Hindlimb muscle (tissue), 1 donor: ENCODE measurements around the gene POLR1F. TPM values are rescaled to one million over a fixed set of nuclear protein-coding genes. Genes with fewer than 3 reads are reported as not detected.
A peak's percentile ranks its signal among the peaks of the same experiment; 100 is the strongest.
"Not testable (repeated sequence)": the region's sequence is repeated elsewhere in the genome, so short reads cannot be mapped to it uniquely, and the experiment has no call there.

Experiments
- DNase-seq: peaks from one replicate; pipeline ENCODE4 v3.0.0-alpha.2; 2013
- polyA plus RNA-seq: library from polyadenylated mRNA; unstranded; fragments of 120-200 nt; gene quantifications from one replicate; pipeline ENCODE4 v1.2.1, GENCODE V29; 2013; ENCODE audit not compliant: insufficient read length

The POLR1F gene, protein sequence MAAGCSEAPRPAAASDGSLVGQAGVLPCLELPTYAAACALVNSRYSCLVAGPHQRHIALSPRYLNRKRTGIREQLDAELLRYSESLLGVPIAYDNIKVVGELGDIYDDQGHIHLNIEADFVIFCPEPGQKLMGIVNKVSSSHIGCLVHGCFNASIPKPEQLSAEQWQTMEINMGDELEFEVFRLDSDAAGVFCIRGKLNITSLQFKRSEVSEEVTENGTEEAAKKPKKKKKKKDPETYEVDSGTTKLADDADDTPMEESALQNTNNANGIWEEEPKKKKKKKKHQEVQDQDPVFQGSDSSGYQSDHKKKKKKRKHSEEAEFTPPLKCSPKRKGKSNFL
- polyA plus RNA-seq: 11.7 TPM

DNA sequence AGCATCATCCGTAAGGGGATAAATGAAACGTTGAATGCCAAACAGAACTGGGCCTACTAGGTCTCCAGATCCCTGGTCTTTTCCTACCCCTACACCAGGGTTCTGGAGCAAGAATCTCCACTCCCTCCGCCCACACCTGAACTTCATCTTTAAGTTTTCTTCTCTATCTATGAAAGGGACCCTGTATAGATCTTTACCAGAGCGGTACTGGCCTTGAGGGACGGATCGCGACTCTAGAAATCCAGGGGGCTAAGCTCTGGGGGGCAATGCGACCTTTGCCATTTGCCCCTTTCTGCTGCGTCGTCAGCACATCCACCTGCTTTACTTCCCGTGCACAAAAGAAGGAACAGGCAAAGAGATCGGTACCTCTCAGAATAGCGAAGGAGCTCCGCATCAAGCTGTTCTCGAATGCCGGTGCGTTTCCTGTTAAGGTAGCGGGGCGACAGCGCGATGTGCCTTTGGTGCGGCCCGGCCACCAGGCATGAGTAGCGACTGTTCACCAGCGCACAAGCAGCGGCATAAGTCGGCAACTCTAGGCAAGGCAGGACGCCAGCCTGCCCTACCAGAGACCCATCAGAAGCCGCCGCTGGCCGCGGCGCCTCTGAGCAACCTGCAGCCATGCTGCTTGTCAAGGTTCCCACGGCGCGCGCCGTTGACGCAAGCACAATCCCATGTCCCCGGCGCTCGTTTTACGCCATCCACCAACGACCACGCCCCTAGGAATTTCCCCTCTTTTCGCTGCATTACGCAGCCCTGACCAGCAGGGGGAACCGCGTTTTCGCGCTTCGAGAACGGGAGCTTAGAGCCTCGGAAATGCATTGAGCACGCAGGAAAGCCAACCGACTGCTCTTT lies at the start of gene POLR1F:
TSS of gene POLR1F (minus strand) at position 641 of the 852 bp plus-strand sequence. CDS start at position 620, 21 bp downstream.
- DNase-seq: peak; percentile 97

DNA sequence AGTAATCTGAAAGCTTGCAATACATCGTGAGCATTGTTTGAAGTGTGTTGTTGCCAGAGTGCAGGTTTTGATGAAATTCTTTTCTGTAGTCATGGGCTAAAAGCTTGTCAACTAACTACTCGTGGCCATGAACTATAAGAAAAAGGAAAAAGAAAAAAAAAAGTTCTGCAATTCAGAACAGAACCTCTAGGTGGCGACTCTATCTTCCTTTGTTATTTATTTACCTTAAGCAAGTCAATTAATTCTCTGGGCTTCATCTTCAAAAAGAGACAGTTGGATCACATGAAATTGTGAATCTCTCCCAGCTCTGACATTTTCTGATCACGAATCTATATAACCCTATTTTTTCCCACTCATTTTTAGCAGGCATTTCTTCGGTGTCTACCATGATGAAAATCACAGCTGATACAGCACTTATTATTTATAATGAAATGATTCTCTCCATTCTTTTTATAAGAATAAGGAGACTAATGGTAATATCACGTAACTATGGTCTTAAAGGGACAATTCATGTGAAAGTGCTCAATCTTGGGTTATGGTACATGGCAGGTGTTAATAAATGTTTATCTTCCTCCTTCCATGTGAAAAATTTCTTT lies 45.8 kb upstream of the POLR1F start:
- peak; percentile 4 for DNase-seq

DNA sequence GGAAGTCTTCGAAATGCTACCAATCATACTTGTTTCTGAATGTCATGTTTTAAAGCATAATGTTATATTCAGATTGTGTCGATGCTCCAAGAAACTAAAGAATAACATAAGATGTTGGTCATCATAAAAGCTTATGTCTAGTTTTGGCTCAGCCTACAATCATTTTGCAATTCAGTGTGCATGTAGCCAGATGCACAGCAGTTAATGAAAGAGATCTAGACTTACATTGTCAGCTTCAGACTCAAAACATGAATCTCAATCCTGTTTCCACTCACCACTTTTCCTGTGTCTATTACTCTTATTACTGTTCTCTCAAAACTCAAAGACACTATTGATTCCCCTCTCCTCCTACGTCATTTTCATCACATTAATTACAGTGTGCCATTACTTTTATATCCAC lies 43.2 kb upstream of the POLR1F start:
- DNase-seq: no peak

DNA sequence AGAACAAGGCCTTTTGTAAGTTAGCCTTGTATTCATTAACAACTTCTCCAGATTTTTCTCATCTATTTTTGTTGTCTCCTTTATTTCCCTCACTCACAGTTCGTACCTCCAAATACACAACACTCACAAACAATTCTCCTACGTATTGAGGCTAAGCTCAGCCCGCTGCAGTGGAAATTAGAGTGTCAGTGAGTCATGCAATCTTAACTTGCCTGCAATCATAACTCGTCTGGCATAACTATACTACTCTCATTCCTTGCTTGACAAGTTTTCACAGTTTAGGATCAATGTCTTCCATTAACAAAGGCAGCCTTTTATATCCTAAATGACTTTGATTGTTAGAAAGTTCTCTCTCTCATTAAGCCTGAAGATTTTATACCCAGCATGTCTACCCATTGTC lies 40.8 kb upstream of the POLR1F start:
- no peak for DNase-seq

DNA sequence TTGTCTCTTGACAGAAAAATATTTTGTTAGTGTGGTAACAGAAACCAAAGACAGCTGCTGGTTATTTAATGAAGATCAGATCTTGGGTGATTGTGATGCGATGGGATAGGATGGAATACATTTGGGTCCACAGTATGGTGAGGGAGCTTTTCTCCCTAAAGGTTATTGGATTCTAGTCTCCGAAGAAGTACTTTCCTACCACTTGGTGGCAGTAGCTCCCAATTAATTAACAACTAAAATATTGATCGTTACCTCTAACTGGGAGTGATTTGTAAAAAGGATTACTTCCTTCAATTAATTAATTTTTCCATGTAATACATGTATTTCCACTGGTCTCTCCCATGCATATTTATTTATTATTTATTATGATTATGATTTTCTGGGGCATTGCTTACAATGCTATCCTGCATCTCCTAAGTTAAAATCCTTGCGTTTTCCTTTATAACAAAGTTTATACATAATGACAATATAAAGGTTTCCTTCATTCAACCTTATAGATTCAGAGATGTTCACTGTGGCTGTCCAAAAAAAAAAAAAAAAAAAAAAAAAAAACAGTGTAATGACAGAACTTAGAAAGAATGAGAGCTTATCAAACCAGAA lies 39.0 kb upstream of the POLR1F start:
- peak; percentile 24 for DNase-seq

DNA sequence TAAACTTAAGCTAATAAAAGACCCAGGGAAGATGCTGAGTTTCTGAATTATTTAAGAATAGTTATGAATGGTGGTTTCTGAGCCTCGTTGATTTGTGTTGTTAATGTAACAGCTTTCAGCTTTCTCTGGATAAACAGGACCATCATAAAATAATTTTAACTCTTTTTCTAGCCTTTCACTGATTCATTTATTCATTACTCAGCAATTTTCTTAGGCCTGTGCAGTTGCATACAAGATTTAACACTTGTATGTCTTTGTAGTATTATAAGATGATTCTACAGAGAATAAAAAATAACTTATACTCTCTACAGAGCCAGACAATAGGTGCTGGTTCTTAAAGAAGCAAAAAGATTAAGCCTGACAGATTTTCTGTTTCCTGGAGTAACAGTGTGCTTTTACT lies 35.2 kb upstream of the POLR1F start:
- no peak for DNase-seq

DNA sequence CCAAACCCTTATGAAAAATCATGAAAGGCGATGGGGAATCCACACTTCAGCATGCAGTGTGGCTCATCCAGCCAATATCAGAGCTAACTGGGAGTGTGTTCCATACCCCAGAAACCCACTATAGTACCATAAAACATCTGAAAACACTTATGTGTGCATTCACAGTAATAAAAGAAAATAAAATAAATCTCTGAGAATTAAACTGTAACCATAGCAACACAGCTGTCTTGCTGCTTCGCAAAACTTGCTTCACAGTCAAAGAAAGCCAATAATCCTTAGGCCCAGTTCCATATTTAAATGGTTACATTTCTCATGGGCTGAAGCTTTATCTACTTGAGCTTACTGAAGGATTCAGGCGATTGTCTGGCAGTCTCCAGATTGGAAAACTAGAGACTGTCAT lies 19.9 kb upstream of the POLR1F start:
- DNase-seq: peak; percentile 28

DNA sequence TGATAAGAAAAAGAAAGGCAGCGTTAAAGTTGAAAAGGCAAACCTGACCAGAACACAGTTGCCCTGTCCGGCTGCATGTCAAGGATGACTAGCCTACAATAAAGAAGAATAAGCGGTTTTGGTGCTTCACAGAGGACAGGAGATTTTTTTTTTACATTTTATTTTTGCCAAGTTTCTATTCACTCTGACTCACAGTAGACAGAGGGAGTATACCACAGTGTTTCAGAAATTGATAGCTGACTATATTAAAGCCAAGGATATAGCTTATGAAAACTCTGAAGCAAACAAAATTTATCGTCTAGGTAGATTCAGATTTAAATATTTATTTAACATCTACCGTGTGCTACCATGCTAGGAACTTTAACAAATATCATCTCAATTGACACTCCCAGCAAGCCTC lies 16.9 kb upstream of the POLR1F start:
- no peak for DNase-seq

DNA sequence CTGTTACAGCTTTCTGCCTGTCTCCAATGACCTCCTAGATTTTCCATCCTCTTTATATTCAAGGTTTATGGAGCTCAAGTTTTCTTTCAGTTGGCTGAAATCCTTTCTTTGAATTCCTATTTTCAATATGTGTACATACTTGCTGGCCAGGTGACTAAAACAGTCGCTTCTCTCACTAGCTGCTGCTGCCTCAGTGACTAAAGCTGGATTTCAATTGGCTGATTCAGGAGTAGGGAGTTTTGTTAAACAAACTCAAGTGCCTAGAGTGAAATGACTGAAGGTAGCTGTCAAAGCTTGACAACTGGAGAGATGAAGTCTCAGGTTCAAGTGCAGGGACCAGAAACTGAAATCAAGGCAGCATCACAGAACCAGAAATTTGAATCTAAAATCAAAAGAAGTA lies 6.7 kb upstream of the POLR1F start:
- DNase-seq: no peak

DNA sequence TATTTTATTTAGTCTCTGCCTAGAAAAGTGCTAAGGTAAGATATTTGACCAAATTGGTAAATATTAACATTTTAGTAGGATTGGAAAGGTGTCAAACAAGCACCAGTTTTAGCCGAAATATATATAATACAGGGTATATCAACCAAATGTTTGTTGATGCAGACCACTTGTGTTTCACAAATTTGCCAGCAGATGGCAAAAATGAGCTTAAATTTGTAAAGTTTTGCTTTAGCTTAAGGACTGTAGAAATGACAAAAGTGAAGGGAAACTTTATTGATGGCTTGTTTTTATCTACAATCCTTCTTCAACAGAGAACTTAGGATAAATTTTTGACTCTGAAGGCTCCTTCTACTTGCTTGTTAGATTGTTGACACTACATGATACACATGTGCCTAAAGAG lies 4.8 kb upstream of the POLR1F start:
- peak; percentile 31 for DNase-seq

DNA sequence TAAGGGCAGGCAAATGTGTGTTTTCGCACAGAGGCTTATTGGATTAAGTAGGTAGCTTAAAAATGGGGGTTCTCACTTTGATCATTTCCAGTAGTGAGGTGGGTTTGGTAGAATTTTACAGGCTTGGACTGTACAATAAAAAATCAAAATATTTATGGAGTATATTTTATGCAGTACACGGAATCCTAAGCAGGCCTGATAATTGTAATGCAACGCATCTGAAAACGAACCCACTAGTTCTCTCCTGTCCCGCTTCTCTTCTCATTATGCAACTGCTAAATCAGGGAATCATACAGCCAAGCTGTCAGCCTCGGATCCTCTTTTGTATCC lies 377 bp upstream of the POLR1F start:
- no peak for DNase-seq

DNA sequence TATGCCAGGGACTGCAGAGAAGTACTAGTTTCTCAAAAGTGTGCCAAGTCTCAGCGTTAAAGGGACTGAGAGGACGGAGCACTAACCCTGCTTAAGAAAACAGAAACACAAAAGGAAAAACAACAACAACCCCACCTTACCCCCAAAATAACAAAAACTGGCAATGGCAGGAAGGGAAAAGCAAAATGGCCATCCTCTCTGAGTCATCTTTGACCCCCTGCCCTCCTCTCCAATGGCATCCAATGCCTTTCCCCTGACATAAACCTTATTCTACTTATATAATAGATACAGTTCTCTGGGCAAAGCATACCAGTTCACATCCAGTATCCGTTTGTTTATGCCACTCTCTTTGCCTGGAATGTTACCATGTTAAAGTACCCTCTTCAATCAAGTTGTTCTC lies 1.6 kb downstream of the POLR1F start:
- DNase-seq: no peak

DNA sequence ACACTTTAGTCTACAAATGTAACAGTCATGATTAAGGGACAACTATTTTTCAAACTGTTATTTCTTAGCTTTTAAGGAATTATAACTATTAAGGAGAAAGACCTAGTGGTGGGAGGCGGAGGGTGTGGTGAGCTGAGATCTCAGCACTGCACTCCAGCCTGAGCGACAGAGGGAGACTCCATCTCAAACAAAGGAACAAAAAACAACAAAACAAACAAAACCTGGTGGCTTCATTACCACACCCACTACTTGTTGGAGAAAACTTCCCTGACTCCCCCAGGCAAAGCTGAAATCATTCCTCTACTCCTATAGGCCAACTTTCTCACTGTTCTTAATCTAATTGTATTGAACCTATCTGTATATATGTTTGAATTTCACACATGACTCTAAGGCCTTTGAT lies 3.2 kb downstream of the POLR1F start:
- DNase-seq: no peak

DNA sequence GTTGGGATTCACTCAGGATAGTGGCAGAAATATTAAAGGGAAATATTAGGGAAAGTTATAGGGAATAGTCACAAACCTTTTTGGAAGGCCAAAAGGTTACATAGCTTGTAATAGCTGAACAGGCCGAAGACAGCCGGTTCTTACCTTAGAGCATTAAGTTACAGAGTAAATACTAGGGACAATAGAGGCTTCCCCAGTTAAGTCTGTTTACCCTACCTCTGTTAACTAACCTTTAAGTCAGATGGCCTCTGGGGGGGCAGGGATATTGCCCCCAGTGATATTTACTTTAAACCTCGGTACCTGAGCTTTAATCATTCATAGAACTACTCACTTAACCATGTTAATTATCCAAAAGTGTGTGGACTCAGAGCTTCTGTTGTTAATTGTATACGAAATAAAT lies 7.4 kb downstream of the POLR1F start:
- no peak for DNase-seq

DNA sequence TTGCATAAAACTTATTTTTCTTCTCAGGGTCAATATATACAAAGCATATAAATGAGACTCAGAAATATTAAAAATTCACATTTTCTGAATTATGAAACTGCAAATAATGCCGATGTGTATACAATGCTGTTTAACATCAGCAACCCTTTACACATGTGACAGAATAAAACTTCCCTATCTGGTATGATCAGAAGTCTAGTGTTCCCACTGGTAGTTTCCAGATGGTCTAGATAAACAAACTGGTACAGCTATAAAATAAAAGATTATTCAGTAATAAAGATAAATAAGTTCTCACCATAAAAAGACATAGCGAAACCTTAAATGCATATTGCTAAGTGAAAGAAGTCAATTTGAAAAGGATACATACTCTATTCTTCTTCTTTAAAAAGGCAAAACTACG lies 7.9 kb downstream of the POLR1F start:
- no peak for DNase-seq

DNA sequence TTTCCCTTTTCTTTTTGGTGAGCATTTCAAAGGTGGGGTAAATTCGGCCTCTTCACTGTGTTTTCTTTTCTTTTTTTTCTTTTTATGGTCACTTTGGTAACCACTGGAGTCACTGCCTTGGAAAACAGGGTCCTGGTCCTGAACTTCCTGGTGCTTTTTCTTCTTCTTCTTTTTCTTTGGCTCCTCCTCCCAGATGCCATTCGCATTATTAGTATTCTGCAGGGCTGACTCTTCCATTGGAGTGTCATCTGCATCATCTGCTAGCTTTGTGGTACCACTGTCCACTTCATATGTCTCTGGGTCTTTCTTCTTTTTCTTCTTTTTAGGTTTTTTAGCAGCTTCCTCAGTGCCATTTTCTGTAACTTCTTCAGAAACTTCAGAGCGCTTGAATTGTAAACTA lies 10.5 kb downstream of the POLR1F start:
- DNase-seq: no peak

DNA sequence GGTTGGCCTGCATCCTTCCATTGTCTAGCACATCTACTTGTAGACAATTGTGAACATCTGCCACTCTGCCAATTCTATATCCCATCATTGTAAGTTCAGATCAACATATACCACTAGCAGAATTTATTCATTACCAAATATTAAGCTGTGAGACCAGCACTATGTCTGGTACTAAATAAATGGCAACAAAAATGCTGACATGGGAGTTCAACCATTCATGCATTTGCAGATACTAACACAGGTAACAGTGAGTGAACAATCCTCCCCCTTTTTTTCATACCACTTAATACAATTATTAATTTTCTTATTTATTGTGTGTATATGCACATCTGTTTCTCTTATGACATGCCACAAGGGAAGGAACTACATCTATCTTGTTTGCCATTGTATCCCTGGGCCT lies 11.9 kb downstream of the POLR1F start:
- DNase-seq: no peak

DNA sequence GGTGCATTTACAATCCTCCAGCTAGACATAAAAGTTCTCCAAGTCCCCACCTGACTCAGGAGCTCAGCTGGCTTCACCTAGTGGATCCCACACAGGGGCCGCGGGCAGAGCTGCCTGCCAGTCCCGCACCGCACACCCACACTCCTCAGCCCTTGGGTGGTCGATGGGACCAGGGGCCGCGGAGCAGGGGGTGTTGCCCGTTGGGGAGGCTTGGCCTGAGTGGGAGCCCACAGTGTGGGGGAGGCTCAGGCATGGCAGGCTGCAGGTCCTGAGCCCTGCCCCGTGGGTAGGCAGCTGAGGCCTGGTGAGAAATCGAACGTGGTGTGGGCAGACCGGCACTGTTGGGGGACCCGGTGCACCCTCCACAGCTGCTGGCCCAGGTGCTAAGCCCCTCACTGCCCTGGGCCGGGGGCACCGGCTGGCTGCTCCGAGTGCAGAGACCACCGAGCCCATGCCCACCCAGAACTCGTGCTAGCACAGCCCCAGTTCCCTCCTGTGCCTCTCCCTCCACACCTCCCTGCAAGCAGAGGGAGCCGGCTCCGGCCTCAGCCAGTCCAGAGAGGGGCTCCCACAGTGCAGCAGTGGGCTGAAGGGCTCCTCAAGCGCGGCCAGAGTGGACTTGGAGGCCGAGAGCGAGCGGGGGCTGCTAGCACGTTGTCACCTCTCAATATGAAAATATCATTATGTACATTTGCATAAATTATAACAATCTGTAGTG lies 16.6 kb downstream of the POLR1F start:
- no peak for DNase-seq

DNA sequence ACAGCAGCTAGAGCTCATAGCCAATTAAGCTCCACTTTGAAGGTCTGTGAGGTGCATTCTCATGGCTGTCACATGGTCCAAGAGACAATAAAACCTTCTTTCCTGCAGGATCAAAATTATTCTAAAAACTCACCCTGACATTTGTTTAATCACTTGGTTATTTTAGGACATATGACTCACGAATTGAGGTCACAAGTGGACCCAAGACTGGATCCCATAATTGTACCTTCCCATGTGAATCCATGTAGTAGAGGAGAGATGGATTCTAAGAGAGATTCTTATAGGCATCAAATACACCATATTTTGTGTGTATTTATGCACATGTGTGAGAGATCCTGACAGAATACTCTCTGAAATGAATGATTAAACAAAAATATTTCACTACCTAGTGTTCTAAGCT lies 18.1 kb downstream of the POLR1F start:
- no peak for DNase-seq

DNA sequence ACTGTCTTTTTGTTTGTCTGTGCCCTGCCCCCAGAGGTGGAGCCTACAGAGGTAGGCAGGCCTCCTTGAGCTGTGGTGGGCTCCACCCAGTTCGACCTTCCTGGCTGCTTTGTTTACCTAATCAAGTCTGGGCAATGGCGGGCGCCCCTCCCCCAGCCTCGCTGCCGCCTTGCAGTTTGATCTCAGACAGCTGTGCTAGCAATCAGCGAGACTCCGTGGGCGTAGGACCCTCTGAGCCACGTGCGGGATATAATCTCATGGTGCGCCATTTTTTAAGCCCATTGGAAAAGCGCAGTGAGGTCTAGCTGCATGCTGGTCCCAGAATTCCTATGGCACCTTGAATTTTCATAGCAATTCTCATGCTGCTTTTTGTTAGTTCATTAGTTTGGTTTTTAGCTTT lies 19.7 kb downstream of the POLR1F start:
- not testable (repeated sequence) for DNase-seq

DNA sequence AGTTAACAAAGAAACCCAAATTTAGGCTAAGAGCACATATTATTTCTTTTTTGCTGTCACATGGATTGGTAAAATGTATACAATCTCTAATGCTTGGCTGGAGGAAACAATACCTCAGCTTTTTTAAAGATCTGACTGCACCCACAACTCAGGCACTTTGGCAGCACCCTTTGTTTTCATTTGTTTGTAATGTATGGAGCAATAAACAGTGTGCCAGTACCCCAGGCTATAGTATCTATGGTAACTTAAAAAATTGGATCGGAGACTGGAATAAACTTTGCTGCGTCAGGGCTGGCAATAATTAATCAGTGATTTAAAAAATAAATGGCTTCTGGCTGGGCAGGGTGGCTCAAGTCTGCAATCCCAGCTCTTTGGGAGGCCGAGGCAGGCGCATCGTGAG lies 27.2 kb downstream of the POLR1F start:
- DNase-seq: no peak

DNA sequence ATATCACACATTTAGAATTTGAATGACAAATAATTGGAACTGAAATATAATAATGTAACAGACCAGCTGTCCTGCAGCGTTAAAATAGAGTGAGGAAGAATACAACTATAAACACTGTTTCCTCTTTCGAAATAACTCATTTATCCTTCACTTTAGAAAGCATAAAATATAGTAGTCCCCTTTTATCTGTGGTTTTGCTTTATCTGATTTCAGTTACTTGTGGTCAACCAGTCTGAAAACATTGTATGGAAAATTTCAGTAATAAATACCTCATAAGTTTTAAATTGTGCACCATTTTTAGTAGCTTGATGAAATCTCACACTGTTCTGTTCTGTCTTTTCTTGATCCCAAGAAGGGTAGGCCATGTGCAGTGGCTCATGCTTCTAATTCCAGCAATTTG lies 31.7 kb downstream of the POLR1F start:
- no peak for DNase-seq

DNA sequence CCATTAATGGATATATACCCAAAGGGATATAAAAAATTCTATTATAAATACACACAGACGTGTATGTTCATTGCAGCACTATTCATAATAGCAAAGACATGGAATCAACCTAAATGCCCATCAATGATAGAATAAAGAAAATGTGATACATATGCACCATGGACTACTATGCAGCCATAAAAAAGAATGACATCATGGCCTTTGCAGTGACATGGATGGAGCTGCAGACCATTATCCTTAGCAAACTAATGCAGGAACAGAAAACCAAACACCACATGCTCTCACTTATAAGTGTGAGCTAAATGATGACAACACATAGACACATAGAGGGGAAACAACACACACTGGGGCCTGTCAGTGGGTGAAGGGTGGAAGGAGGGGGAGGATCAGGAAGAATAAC lies 33.0 kb downstream of the POLR1F start:
- DNase-seq: no peak
